HG03103 (cell line): ENCODE results near the gene CCDC146.
"Not testable (repeated sequence)": the region's sequence is repeated elsewhere in the genome, so short reads cannot be mapped to it uniquely, and the experiment has no call there.

Experiments
- ATAC-seq: cut with Tn5 transposase; IDR thresholded peaks from one replicate; pipeline ENCODE4 v1.9.1; 2021; ENCODE audit warnings: low read depth; ENCODE audit not compliant: unreplicated experiment

Gene CCDC146

GRCh38 chr7:77321300-77321699 is 198.9 kb downstream of the CCDC146 start:
- ATAC-seq: no peak

DNA sequence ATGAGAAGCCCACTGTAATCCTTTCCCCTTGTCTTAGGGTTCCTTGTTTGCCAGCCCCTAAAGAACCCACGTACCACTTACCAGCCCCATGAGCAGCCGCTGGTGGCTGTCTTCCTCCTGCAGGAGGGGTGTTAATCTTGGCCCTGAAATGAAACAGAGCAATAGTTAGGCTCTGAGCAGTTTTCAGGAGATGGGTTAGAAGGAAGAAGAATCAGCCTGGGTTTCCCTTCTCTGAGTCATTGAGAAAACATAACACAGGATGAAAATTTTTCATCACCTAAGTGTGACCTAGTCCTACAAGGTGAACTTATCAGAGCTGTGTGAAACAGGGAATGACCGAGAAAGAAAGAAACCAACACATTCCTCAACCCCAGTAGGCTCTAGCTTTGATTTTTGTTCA is 203.7 kb downstream of the CCDC146 start:
- ATAC-seq: no peak

GRCh38 chr7:77327067-77327931 is 204.9 kb downstream of the CCDC146 start:
- no peak for ATAC-seq

- ATAC-seq: no peak
Observed at GRCh38 chr7:77327932-77328628, 205.7 kb downstream of the CCDC146 start.

GRCh38 chr7:77328669-77329068 is 206.3 kb downstream of the CCDC146 start:
- ATAC-seq: no peak

- no peak for ATAC-seq
Observed at GRCh38 chr7:77329466-77330168, 207.2 kb downstream of the CCDC146 start.

GRCh38 chr7:77330169-77330882 is 207.9 kb downstream of the CCDC146 start:
- peak; percentile 43 for ATAC-seq

GRCh38 chr7:77331938-77332695 is 209.7 kb downstream of the CCDC146 start:
- peak; percentile 77 for ATAC-seq

DNA sequence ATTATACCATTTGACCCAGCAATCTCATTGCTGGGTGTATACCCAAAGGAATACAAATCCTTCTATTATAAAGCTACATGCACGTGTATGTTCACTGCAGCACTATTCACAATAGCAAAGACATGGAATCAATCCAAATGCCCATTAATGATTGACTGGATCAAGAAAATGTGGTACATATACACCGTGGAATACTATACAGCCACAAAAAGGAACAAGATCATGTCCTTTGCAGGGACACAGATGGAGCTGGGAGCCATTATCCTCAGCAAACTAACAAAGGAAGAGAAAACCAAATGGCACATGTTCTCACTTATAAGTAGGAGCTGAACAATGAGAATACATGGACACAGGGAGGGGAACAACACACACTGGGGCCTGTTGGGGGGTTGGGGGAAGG is 211.6 kb downstream of the CCDC146 start:
- not testable (repeated sequence) for ATAC-seq

DNA sequence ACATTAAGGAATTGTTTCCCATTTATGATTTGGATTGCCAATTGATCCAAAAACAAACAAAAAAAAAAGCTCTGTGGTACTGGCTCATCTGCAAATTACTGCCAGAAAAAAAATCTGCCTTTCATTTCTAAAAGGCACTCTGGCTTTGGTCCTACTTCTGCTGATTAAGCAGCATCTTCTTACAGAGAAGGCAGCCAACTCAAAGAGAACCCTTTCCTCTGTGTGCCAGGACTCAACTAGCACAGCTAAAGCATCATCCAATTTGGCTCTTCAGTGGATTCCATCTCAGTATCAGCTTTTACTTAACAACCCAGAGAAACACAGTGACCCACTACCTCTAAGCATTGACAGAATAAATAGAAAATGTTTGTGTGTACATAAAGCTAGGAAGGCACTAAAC is 213.2 kb downstream of the CCDC146 start:
- ATAC-seq: no peak

DNA sequence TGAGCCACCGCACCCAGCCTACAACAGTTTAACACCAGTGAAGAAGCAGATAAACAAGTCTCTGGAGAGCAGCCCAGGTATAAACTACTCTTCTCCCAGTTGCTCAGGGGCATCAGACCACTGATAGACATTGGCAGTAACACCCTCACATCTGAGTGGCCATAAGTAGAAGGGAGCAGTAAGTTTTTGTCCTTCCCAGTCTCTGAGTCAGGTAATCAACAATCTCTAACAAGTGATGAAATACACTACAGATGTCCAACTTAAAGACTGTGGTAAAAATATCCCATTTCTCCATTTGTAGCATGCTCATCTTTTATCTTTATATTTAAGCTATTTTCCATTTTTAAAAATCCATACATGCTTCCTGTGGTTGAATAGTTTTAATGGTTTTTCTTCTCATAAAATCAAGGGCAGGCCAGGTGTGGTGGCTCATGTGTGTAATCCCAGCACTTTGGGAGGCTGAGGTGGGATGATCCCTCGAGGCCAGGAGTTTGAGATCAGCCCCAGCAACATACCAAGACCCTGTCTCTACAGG is 215.1 kb downstream of the CCDC146 start:
- no peak for ATAC-seq

- no peak for ATAC-seq
Observed at GRCh38 chr7:77338260-77338659, 215.8 kb downstream of the CCDC146 start.

GRCh38 chr7:77338883-77339629 is 216.6 kb downstream of the CCDC146 start:
- ATAC-seq: no peak

- ATAC-seq: no peak
Observed at GRCh38 chr7:77339726-77340125, 217.3 kb downstream of the CCDC146 start.
